Tibial nerve (tissue), 4 donors: ENCODE results near the gene OR1D2. TPM values are rescaled to one million over a fixed set of nuclear protein-coding genes. Genes with fewer than 3 reads are reported as not detected.

Experiments used
- DNase-seq, 2 donors: peaks; one replicate each; pipeline ENCODE4 v3.0.0-alpha.2; 2019; ENCODE audit warnings: low spot score in 2 of 2
- H3K27ac ChIP-seq, 4 donors: fragments of 200-600 bp; sonication (generic) in 3 of 4; one replicate each; pipeline ENCODE4 v1.5.1; 2017 to 2019; ENCODE audit warnings: mild to moderate bottlenecking in 1 of 4
- H3K27me3 ChIP-seq, 2 donors: fragments of 200-600 bp; sonication (generic) in 1 of 2; one replicate each; pipeline versions ENCODE4 v1.5.1 to v1.6.0; 2017 to 2019
- H3K36me3 ChIP-seq, 3 donors: fragments of 200-600 bp; sonication (generic); one replicate each; pipeline ENCODE4 v1.5.1; 2018 to 2019
- H3K4me1 ChIP-seq, 4 donors: fragments of 200-600 bp; sonication (generic) in 3 of 4; one replicate each; pipeline ENCODE4 v1.5.1; 2017 to 2019
- H3K4me3 ChIP-seq, 4 donors: fragments of 200-600 bp; sonication (generic) in 3 of 4; one replicate each; pipeline ENCODE4 v1.5.1; 2017 to 2019; ENCODE audit warnings: mild to moderate bottlenecking in 1 of 4, moderate library complexity in 1 of 4
- H3K9me3 ChIP-seq, 4 donors: fragments of 200-600 bp; sonication (generic) in 3 of 4; one replicate each; pipeline ENCODE4 v1.5.1; 2017 to 2019
- CTCF ChIP-seq, 5 experiments: fragments of 200-600 bp in 3 of 5; fragments of 450-650 bp in 2 of 5; sonication (generic) in 3 of 5; IDR thresholded peaks; one replicate each; pipeline ENCODE4 v1.5.1; 2016 to 2019; ENCODE audit warnings: antibody characterized with exemption in 5 of 5, mild to moderate bottlenecking in 3 of 5, moderate library complexity in 2 of 5
- EP300 ChIP-seq, 2 donors: sonication (generic); formaldehyde crosslinking; IDR thresholded peaks; one replicate each; pipeline ENCODE4 v1.6.1; 2017; ENCODE audit warnings: antibody characterized with exemption in 2 of 2, mild to moderate bottlenecking in 1 of 2
- POLR2A ChIP-seq, 2 donors: fragments of 450-650 bp; IDR thresholded peaks; one replicate each; pipeline ENCODE4 v1.6.1; 2017; ENCODE audit warnings: antibody characterized with exemption in 2 of 2, mild to moderate bottlenecking in 2 of 2, moderate library complexity in 2 of 2
- WGBS, 2 donors: methylation state at CpG; one replicate each; pipeline ENCODE4 v1.1.5; 2018; 5-methylcytosine and 5-hydroxymethylcytosine counted together
- total RNA-seq, 4 donors: library from RNA; depleted of rRNA; stranded (reverse); fragments of >200 nt; gene quantifications; one replicate each; pipeline ENCODE4 v1.1.0, GENCODE V29; 2016

Gene OR1D2
- total RNA-seq, 4 donors from 2014 or later, result not detected

GRCh38 chr17:3040882-3041281 lies 63.3 kb downstream of the OR1D2 start:
- H3K27me3 ChIP-seq, result no peaks in the 10 kb centered on the region
- H3K4me1 ChIP-seq, result no peaks in the 10 kb centered on the region
- no peak overlapping the region for H3K27ac ChIP-seq
- peaks cover 0 to 17% (median 0%) of the 10 kb centered on the region in 4 donors for H3K9me3 ChIP-seq
- no peak overlapping the region for H3K4me3 ChIP-seq
- TF ChIP-seq CTCF (IDR thresholded peaks at IDR 0.05) (no peak), EP300 (IDR thresholded peaks at IDR 0.05) (no peak), POLR2A (IDR thresholded peaks at IDR 0.05) (no peak)
- WGBS, 2 donors, result 85 to 87% methylated on average over 5 of the region's 5 CpGs
- no peak for DNase-seq
- no peaks in the 10 kb centered on the region for H3K36me3 ChIP-seq

GRCh38 chr17:3039736-3040135 lies 64.5 kb downstream of the OR1D2 start:
- no peak for TF ChIP-seq CTCF (IDR thresholded peaks at IDR 0.05)
- TF ChIP-seq POLR2A (IDR thresholded peaks at IDR 0.05), result no peak
- no peak for TF ChIP-seq EP300 (IDR thresholded peaks at IDR 0.05)
- H3K36me3 ChIP-seq, result no peaks in the 10 kb centered on the region
- H3K27ac ChIP-seq, result no peak overlapping the region
- H3K4me1 ChIP-seq, result no peaks in the 10 kb centered on the region
- H3K27me3 ChIP-seq, result no peaks in the 10 kb centered on the region
- H3K9me3 ChIP-seq, result peaks cover 0 to 16% (median 0%) of the 10 kb centered on the region in 4 donors
- 62 to 72% methylated on average over 6 of the region's 6 CpGs for WGBS, 2 donors
- no peak for DNase-seq
- no peak overlapping the region for H3K4me3 ChIP-seq

GRCh38 chr17:3038941-3039340 lies 65.3 kb downstream of the OR1D2 start:
- Histone ChIP-seq H3K27me3 (no peaks in the 10 kb centered on the region), H3K4me1 (no peaks in the 10 kb centered on the region), H3K27ac (no peak overlapping the region), H3K9me3 (peaks cover 0 to 8% (median 0%) of the 10 kb centered on the region in 4 donors), H3K4me3 (no peak overlapping the region), H3K36me3 (no peaks in the 10 kb centered on the region)
- TF ChIP-seq CTCF (IDR thresholded peaks at IDR 0.05) (no peak), EP300 (IDR thresholded peaks at IDR 0.05) (no peak), POLR2A (IDR thresholded peaks at IDR 0.05) (no peak)
- peak in 1 of 2 donors; percentile 1 for DNase-seq
- 58 to 64% methylated on average over 5 of the region's 5 CpGs for WGBS, 2 donors

Other genes starting within 250 kb of the OR1D2 start
- gene OR1D5, start 40.8 kb downstream of the OR1D2 start, total RNA-seq, result not detected
- not detected for gene OR1G1, start 23.1 kb upstream of the OR1D2 start, total RNA-seq
- not detected for gene OR1A2, start 93.1 kb upstream of the OR1D2 start, total RNA-seq
- gene OR1A1, start 103.2 kb upstream of the OR1D2 start, total RNA-seq, result not detected
- 1 to 10 TPM in 1 of 4 donors, under 1 TPM in 1, not detected in 2; 0.63 to 2.4 TPM for gene OR3A1, start 193.9 kb upstream of the OR1D2 start, total RNA-seq